B cell (primary cell): ENCODE measurements around the gene NRP1. TPM values are rescaled to one million over a fixed set of nuclear protein-coding genes. Genes with fewer than 3 reads are reported as not detected.

Experiments
- ATAC-seq: fragments of 200-7000 bp; cut with Tn5 transposase; one replicate; pipeline ENCODE4 v1.10.0; 2021; ENCODE audit warnings: low read depth, mild to moderate bottlenecking, moderate number of reproducible peaks, moderate library complexity
- CTCF ChIA-PET: fragments of 350-600 bp; sonication (Branson Sonifier 250); formaldehyde crosslinking; loops from one replicate; lab custom pipeline; 2021; ENCODE audit warnings: antibody characterized with exemption, inconsistent platforms; lab: Charles Lee
- POLR2A ChIA-PET: fragments of 350-600 bp; sonication (Branson Sonifier 250); formaldehyde crosslinking; loops from one replicate; lab custom pipeline; 2021; ENCODE audit warnings: antibody characterized with exemption; lab: Charles Lee
- DNase-seq: peaks from one replicate; pipeline ENCODE4 v3.0.0; 2013
- H2AFZ ChIP-seq: 2 replicates; pipeline ENCODE4 v1.6.1; 2012; ENCODE audit warnings: mild to moderate bottlenecking, low read depth, low read length; ENCODE audit not compliant: insufficient read depth, poor library complexity, severe bottlenecking
- H3K27ac ChIP-seq, 2 donors: 1 replicate in 1 of 2; 2 replicates in 1 of 2; pipeline ENCODE4 v1.5.1; 2012 to 2013; ENCODE audit warnings: low read length in 2 of 2, mild to moderate bottlenecking in 2 of 2, moderate library complexity in 1 of 2
- H3K27me3 ChIP-seq, 4 experiments: fragments of 200-600 bp in 1 of 4; sonication (generic) in 1 of 4; replicated peaks in 1 of 4; 1 replicate in 2 of 4; 2 replicates in 2 of 4; pipeline versions ENCODE4 v1.6.1 to v1.7.0; 2013 to 2016; ENCODE audit warnings: low read length in 3 of 4, mild to moderate bottlenecking in 2 of 4, mixed read lengths in 1 of 4, moderate library complexity in 1 of 4; ENCODE audit not compliant: insufficient read depth in 4 of 4, control insufficient read depth in 3 of 4; ENCODE audit errors: control extremely low read depth in 1 of 4
- H3K36me3 ChIP-seq, 2 experiments: replicated peaks in 1 of 2; 1 replicate in 1 of 2; 2 replicates in 1 of 2; pipeline versions ENCODE4 v1.6.1 to v1.7.1; 2013; ENCODE audit warnings: low read length in 1 of 2; ENCODE audit not compliant: insufficient read depth in 2 of 2, control insufficient read depth in 1 of 2; ENCODE audit errors: control extremely low read depth in 1 of 2, extremely low read depth in 1 of 2
- H3K4me1 ChIP-seq, 2 donors: fragments of 200-600 bp in 1 of 2; sonication (generic) in 1 of 2; 1 replicate in 1 of 2; 2 replicates in 1 of 2; pipeline versions ENCODE4 v1.5.1 to v1.6.1; 2013 to 2017; ENCODE audit warnings: low read length in 2 of 2; ENCODE audit not compliant: control insufficient read depth in 2 of 2, insufficient read depth in 2 of 2
- H3K4me2 ChIP-seq: replicated peaks from 2 replicates; pipeline ENCODE3; 2012; ENCODE audit warnings: mild to moderate bottlenecking, low read depth, low read length; ENCODE audit not compliant: poor library complexity, severe bottlenecking
- H3K4me3 ChIP-seq, 5 experiments: fragments of 200-600 bp in 1 of 5; sonication (generic) in 1 of 5; 1 replicate in 3 of 5; 2 replicates in 2 of 5; pipeline versions ENCODE4 v1.5.1 to v1.7.0; 2011 to 2016; ENCODE audit warnings: low read length in 4 of 5, mild to moderate bottlenecking in 4 of 5, low read depth in 2 of 5, control low read depth in 1 of 5, moderate library complexity in 1 of 5; ENCODE audit not compliant: insufficient read depth in 1 of 5; ENCODE audit errors: control extremely low read depth in 1 of 5, extremely low read depth in 1 of 5
- H3K79me2 ChIP-seq: fragments of 200-600 bp; sonication (generic); one replicate; pipeline ENCODE4 v1.6.0; 2016; ENCODE audit warnings: low read length; ENCODE audit not compliant: control insufficient read depth, insufficient read depth
- H3K9ac ChIP-seq: fragments of 200-600 bp; sonication (generic); 2 replicates; pipeline ENCODE4 v1.6.1; 2017; ENCODE audit warnings: mild to moderate bottlenecking, low read length, moderate library complexity
- H3K9me3 ChIP-seq, 3 donors: one replicate each; pipeline versions ENCODE4 v1.6.1 to v1.7.1; 2013; ENCODE audit warnings: low read length in 2 of 3; ENCODE audit not compliant: control insufficient read depth in 2 of 3, insufficient read depth in 1 of 3; ENCODE audit errors: control extremely low read depth in 1 of 3
- H4K20me1 ChIP-seq: 2 replicates; pipeline ENCODE4 v1.6.0; 2012; ENCODE audit warnings: mild to moderate bottlenecking, low read length; ENCODE audit not compliant: insufficient read depth, control insufficient read depth, poor library complexity, severe bottlenecking
- H3K27ac Mint-ChIP-seq: one replicate; pipeline ENCODE4 v1.8.0; 2021; ENCODE audit warnings: mixed read lengths
- H3K27me3 Mint-ChIP-seq: one replicate; pipeline ENCODE4 v1.8.0; 2021; ENCODE audit warnings: mixed read lengths
- H3K4me1 Mint-ChIP-seq: one replicate; pipeline ENCODE4 v1.8.0; 2021; ENCODE audit warnings: mixed read lengths
- H3K4me3 Mint-ChIP-seq: one replicate; pipeline ENCODE4 v1.8.0; 2021; ENCODE audit warnings: mixed read lengths
- H3K9me3 Mint-ChIP-seq: one replicate; pipeline ENCODE4 v1.8.0; 2022; ENCODE audit warnings: mixed read lengths; ENCODE audit not compliant: insufficient read depth
- CTCF ChIP-seq: fragments of 200-600 bp; IDR thresholded peaks from one replicate; pipeline ENCODE4 v1.8.0; 2022; ENCODE audit warnings: antibody characterized with exemption, mild to moderate bottlenecking
- EZH2 ChIP-seq: IDR thresholded peaks from 2 replicates; pipeline ENCODE4 v1.6.1; 2012; ENCODE audit warnings: borderline replicate concordance, low read depth, mild to moderate bottlenecking, moderate library complexity, low read length; ENCODE audit not compliant: insufficient read depth, poor library complexity, severe bottlenecking
- WGBS: methylation state at CpG from one replicate; pipeline ENCODE4 v1.1.5; 2013; ENCODE audit warnings: missing lambda C conversion rate; ENCODE audit not compliant: insufficient coverage; 5-methylcytosine and 5-hydroxymethylcytosine counted together
- intact Hi-C: fragments of 100-400 bp; cut with micrococcal nuclease; formaldehyde crosslinking; loops from one replicate; pipeline ENCODE4 v1.10.0; 2022
- polyA plus RNA-seq: library from polyadenylated mRNA; depleted of rRNA; stranded (reverse); fragments of >200 nt; gene quantifications from 2 replicates; pipeline ENCODE4 v1.2.3, GENCODE V29; 2012
- total RNA-seq, 2 donors: library from RNA; stranded (reverse); fragments of 120-200 nt in 1 of 2; gene quantifications; 1 replicate in 1 of 2; 2 replicates in 1 of 2; pipeline versions ENCODE4 v1.2.3 to v1.2.4, GENCODE V29; 2013 to 2022

NRP1 gene
- total and polyA plus RNA-seq, 2 donors (not counting 1 experiment from before 2014, with no cell fraction given): 0.34 TPM; not detected in 1

GRCh38 chr10:33217854-33218253, 116.6 kb downstream of the NRP1 start:
- Histone ChIP-seq H2AFZ (no peak overlapping the region), H3K4me1 (no peaks in the 10 kb centered on the region), H3K27me3 (peaks cover 0 to under 1% (median 0%) of the 10 kb centered on the region in 4 experiments), H3K36me3 (no peaks in the 10 kb centered on the region), H3K4me3 (no peak overlapping the region), H3K9ac (no peak overlapping the region), H3K27ac (no peak overlapping the region), H4K20me1 (no peaks in the 10 kb centered on the region), H3K4me2 (no peak overlapping the region), H3K79me2 (no peaks in the 10 kb centered on the region), H3K9me3 (no peaks in the 10 kb centered on the region)
- DNase-seq: no peak
- Mint-ChIP-seq H3K9me3 (no peaks in the 10 kb centered on the region), H3K4me3 (no peak overlapping the region), H3K27me3 (peaks cover 9% of the 10 kb centered on the region), H3K27ac (no peak overlapping the region), H3K4me1 (no peaks in the 10 kb centered on the region)
- no peak for ATAC-seq
- CTCF ChIA-PET: no interaction called here
- no CpG with 5 or more reads among the region's 4 CpGs for WGBS
- intact Hi-C loops: no loop called here
- TF ChIP-seq CTCF (no peak), EZH2 (no peak)
- POLR2A ChIA-PET: no interaction called here

GRCh38 chr10:33216661-33217427, 117.6 kb downstream of the NRP1 start:
- H3K9me3 Mint-ChIP-seq: no peaks in the 10 kb centered on the region
- no peaks in the 10 kb centered on the region for H3K27me3 ChIP-seq
- H3K4me1 ChIP-seq: no peaks in the 10 kb centered on the region
- no peaks in the 10 kb centered on the region for H3K4me1 Mint-ChIP-seq
- peaks cover 6% of the 10 kb centered on the region for H3K27me3 Mint-ChIP-seq
- H3K79me2 ChIP-seq: no peaks in the 10 kb centered on the region
- H2AFZ ChIP-seq: no peak overlapping the region
- no peaks in the 10 kb centered on the region for H3K9me3 ChIP-seq
- ATAC-seq: no peak
- H3K9ac ChIP-seq: no peak overlapping the region
- TF ChIP-seq EZH2: no peak
- no peak for TF ChIP-seq CTCF
- intact Hi-C loops: no loop called here
- no peak for DNase-seq
- H3K4me3 Mint-ChIP-seq: no peak overlapping the region
- H3K27ac ChIP-seq: no peak overlapping the region
- H3K4me3 ChIP-seq: no peak overlapping the region
- no peaks in the 10 kb centered on the region for H3K36me3 ChIP-seq
- no peak overlapping the region for H3K27ac Mint-ChIP-seq
- ChIA-PET CTCF (no interaction called here), POLR2A (no interaction called here)
- 90% methylated on average over 2 of the region's 5 CpGs for WGBS
- H4K20me1 ChIP-seq: no peaks in the 10 kb centered on the region
- no peak overlapping the region for H3K4me2 ChIP-seq
